ENCODE results near the gene SMAD5. TPM values are rescaled to one million over a fixed set of nuclear protein-coding genes. Genes with fewer than 3 reads are reported as not detected.

Gene SMAD5
- total and polyA plus RNA-seq, 2 of the 8 experiments (the other 6 are each of a cell fraction or from before 2014, with no cell fraction given): 30.2 to 60.5 TPM

DNA sequence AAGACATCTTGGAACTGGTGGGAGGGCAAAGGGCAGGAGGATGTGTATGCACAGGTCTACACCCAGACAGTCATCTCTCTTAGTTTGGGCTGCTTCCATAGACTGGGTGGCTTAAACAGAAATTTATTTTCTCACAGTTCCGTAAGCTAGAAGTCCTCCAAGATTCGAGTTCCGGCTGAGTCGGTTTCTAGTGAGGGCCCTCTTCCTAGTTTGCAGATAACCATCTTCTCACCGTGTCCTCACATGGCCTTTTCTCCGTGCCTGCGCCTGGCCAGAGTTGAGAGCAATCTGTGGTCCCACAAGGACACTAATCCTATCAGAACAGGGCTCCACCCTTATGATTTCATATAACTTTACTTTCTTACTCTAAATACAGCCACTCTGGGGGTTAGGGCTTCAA lies 56.2 kb downstream of the SMAD5 start:
- Histone ChIP-seq H3K23ac (ENCODE audit: insufficient read length) (no peak overlapping the region), H3K27ac (ENCODE audit: low read depth, low read length) (no peak overlapping the region), H3K9ac (replicated peaks in 1 of 4; ENCODE audit: extremely low read depth in 1 of 4, low read depth in 3 of 4, low read length in 3 of 4) (no peak overlapping the region), H2AK5ac (ENCODE audit: low read depth, low read length) (no peak overlapping the region), H2BK15ac (ENCODE audit: low read length) (no peak overlapping the region), H3K23me2 (ENCODE audit: low read depth, low read length) (peaks cover 17% of the 10 kb centered on the region), H3K56ac (replicated peaks; ENCODE audit: insufficient read length, low read depth, low read length) (no peak overlapping the region), H3K14ac (ENCODE audit: insufficient read length) (no peak overlapping the region), H2BK20ac (ENCODE audit: low read length) (no peak overlapping the region), H3K4me1 (replicated peaks in 1 of 4; ENCODE audit: control insufficient read depth in 3 of 4, insufficient read depth in 4 of 4, low read length in 3 of 4) (peaks cover 0 to 16% (median 7%) of the 10 kb centered on the region in 4 experiments; a peak in 6 of 7 replicates), H3K79me1 (ENCODE audit: low read depth, low read length) (no peaks in the 10 kb centered on the region), H2BK12ac (ENCODE audit: low read depth, low read length) (no peak overlapping the region), H3K4ac (replicated peaks; ENCODE audit: insufficient read length, low read depth, low read length) (no peak overlapping the region), H3K4me2 (ENCODE audit: insufficient read depth in 1 of 2, low read depth in 2 of 2, low read length in 2 of 2) (no peak overlapping the region), H2BK5ac (ENCODE audit: low read depth, low read length) (no peak overlapping the region), H2BK120ac (replicated peaks; ENCODE audit: low read depth, low read length) (no peak overlapping the region), H3K18ac (ENCODE audit: extremely low read depth, low read length) (no peak overlapping the region), H3K79me2 (ENCODE audit: control insufficient read depth in 1 of 2, insufficient read depth in 2 of 2, low read length in 2 of 2) (no peaks in the 10 kb centered on the region), H3K4me3 (ENCODE audit: extremely low read depth in 1 of 4, insufficient read depth in 2 of 4, low read depth in 3 of 4, low read length in 4 of 4) (no peak overlapping the region), H4K8ac (ENCODE audit: extremely low read depth, insufficient read depth, low read length) (no peak overlapping the region), H2AFZ (ENCODE audit: low read length) (no peak overlapping the region), H4K5ac (ENCODE audit: insufficient read length, low read depth, low read length) (no peak overlapping the region), H4K91ac (replicated peaks; ENCODE audit: insufficient read length, low read length) (no peak overlapping the region), H3K36me3 (ENCODE audit: control insufficient read depth in 2 of 4, insufficient read depth in 4 of 4, low read length in 3 of 4) (peaks cover 0 to 2% (median under 1%) of the 10 kb centered on the region in 4 experiments; a peak in 4 of 8 replicates), H4K20me1 (replicated peaks in 1 of 2; ENCODE audit: control insufficient read depth in 1 of 2, insufficient read depth in 2 of 2, low read length in 2 of 2) (peaks cover 12 to 27% of the 10 kb centered on the region in 2 experiments), H3K27me3 (replicated peaks in 1 of 4; ENCODE audit: control insufficient read depth in 3 of 4, extremely low read depth in 1 of 4, insufficient read depth in 3 of 4, low read length in 3 of 4) (peaks cover 29 to 54% (median 43%) of the 10 kb centered on the region in 4 experiments), H3K9me3 (ENCODE audit: insufficient read depth in 2 of 2, low read depth in 1 of 2, low read length in 1 of 2) (no peaks in the 10 kb centered on the region)
- CTCF ChIA-PET (ENCODE audit: partially characterized antibody): interaction anchor here (1.2 to 2.1 kb wide), 3 partner anchors 17 to 23 kb away, joined by 3 to 8 read pairs (median 4); no protein-coding TSS in a partner anchor
- 92% methylated on average over 7 of the region's 7 CpGs; no CpG with 5 or more reads in 1 of the 2 experiments for WGBS, 2 experiments (ENCODE audit: extremely low coverage in 1 of 2, insufficient coverage in 1 of 2, insufficient read length in 1 of 2, insufficient replicate concordance in 2 of 2, low coverage in 1 of 2, low lambda C conversion rate in 2 of 2, missing lambda C conversion rate in 1 of 2)
- TF ChIP-seq TCF12 (IDR thresholded peaks at IDR 0.05; ENCODE audit: low read depth, low read length) (no peak), RFX5 (IDR thresholded peaks at IDR 0.05; ENCODE audit: borderline replicate concordance, low read depth, low read length) (no peak), BCL11A (IDR thresholded peaks at IDR 0.05; ENCODE audit: low read depth in 2 of 2, low read length in 2 of 2) (no peak)
- DNase-seq (ENCODE audit: low read depth in 1 of 2, low spot score in 2 of 2): no peak
- POLR2A ChIA-PET (ENCODE audit: partially characterized antibody): interaction anchor here (1.0 kb wide), 1 partner anchor 56 kb away, joined by 4 read pairs; the partner anchor contains the start of gene SMAD5
- FAIRE-seq: no peak

Measured in H1 (cell line).